ENCODE measurements around the gene MARCHF6.

- no peak for TF ChIP-seq CTCF (IDR thresholded peaks at IDR 0.05)
- TF ChIP-seq EZH2 (IDR thresholded peaks at IDR 0.05; ENCODE audit: borderline replicate concordance, insufficient read depth, low read depth, low read length, poor library complexity, severe bottlenecking): no peak
Observed at GRCh38 chr5:10308844-10309243, 44.7 kb upstream of the MARCHF6 start.
